ENCODE data around the gene RFX4. TPM values are rescaled to one million over a fixed set of nuclear protein-coding genes. Genes with fewer than 3 reads are reported as not detected.

RFX4 gene
- total and polyA plus RNA-seq, 10 of the 15 experiments (the other 5 are each of a cell fraction or from before 2014, with no cell fraction given): 0.02 to 0.23 TPM; not detected in 8

DNA sequence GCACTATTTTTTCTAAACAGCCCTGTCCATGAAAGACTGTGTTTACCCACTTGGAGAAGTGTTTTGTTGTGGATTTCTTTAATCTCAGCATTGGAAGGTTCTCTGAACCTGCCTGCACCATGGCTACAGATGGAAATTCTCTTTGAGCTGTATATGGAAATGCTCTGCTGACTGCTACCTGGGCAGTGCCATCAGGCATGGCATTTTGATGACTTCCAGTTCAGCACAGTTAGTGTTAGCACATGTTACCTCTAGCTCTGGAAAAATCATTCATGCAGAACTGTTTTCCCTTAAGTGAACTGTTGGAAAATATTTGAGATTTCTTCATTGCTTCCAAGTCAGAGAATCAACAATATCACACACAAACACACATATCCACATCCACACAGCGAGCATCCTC is 139.1 kb downstream of the RFX4 start:
- no peak for TF ChIP-seq ASH2L (IDR thresholded peaks at IDR 0.05; ENCODE audit: borderline replicate concordance, low read depth)
- TF ChIP-seq SIX5 (IDR thresholded peaks at IDR 0.05; ENCODE audit: low read depth, low read length, severe bottlenecking): no peak
- TF ChIP-seq CREB1 (IDR thresholded peaks at IDR 0.05; ENCODE audit: low read depth): no peak
- no peak for TF ChIP-seq MEF2B (IDR thresholded peaks at IDR 0.05; ENCODE audit: partially characterized antibody, poor library complexity, severe bottlenecking)
- TF ChIP-seq ZNF207 (IDR thresholded peaks at IDR 0.05; ENCODE audit: borderline replicate concordance): no peak
- TF ChIP-seq KLF5 (IDR thresholded peaks at IDR 0.05; ENCODE audit: partially characterized antibody): no peak
- TF ChIP-seq CTCF (IDR thresholded peaks at IDR 0.05 in 2 of 3, conservative IDR thresholded peaks at IDR 0.05 in 1 of 3; ENCODE audit: control insufficient read depth in 2 of 3, extremely low read depth in 1 of 3, insufficient read depth in 1 of 3, low read depth in 3 of 3, low read length in 3 of 3): no peak
- TF ChIP-seq, protein P1, sequence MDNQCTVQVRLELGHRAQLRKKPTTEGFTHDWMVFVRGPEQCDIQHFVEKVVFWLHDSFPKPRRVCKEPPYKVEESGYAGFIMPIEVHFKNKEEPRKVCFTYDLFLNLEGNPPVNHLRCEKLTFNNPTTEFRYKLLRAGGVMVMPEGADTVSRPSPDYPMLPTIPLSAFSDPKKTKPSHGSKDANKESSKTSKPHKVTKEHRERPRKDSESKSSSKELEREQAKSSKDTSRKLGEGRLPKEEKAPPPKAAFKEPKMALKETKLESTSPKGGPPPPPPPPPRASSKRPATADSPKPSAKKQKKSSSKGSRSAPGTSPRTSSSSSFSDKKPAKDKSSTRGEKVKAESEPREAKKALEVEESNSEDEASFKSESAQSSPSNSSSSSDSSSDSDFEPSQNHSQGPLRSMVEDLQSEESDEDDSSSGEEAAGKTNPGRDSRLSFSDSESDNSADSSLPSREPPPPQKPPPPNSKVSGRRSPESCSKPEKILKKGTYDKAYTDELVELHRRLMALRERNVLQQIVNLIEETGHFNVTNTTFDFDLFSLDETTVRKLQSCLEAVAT (IDR thresholded peaks at IDR 0.05): no peak
- TF ChIP-seq ATF7 (IDR thresholded peaks at IDR 0.05; ENCODE audit: low read depth): no peak
- TF ChIP-seq SMAD1 (IDR thresholded peaks at IDR 0.05; ENCODE audit: low read depth, partially characterized antibody): no peak
- TF ChIP-seq HDGF (IDR thresholded peaks at IDR 0.05): no peak
- TF ChIP-seq TCF7 (IDR thresholded peaks at IDR 0.05; ENCODE audit: borderline replicate concordance): no peak
- TF ChIP-seq SRF (IDR thresholded peaks at IDR 0.05; ENCODE audit: low read depth in 2 of 2, low read length in 2 of 2): no peak
- no peak for TF ChIP-seq HSF1 (IDR thresholded peaks at IDR 0.05; ENCODE audit: low read depth, low read length)
- TF ChIP-seq SUZ12 (IDR thresholded peaks at IDR 0.05; ENCODE audit: unreplicated experiment): no peak
- no peak for TF ChIP-seq DPF2 (IDR thresholded peaks at IDR 0.05)
- no peak for TF ChIP-seq EZH2 (IDR thresholded peaks at IDR 0.05; ENCODE audit: borderline replicate concordance, control insufficient read depth, low read depth, low read length)
- no peak for TF ChIP-seq IKZF1 (conservative IDR thresholded peaks at IDR 0.05)
- no peak for TF ChIP-seq TCF3 (IDR thresholded peaks at IDR 0.05; ENCODE audit: borderline replicate concordance, insufficient read depth, low read depth, low read length)
- TF ChIP-seq RB1 (IDR thresholded peaks at IDR 0.05; ENCODE audit: borderline replicate concordance): no peak
- in situ Hi-C loops (cut with MboI) (no loop called here), intact Hi-C loops (cut with micrococcal nuclease; ENCODE audit: unreplicated experiment) (no loop called here)
- Histone ChIP-seq H2AFZ (ENCODE audit: control insufficient read depth, low read depth, low read length) (no peak overlapping the region), H3K27ac (ENCODE audit: control insufficient read depth, insufficient read depth) (no peak overlapping the region), H3K9ac (ENCODE audit: control insufficient read depth, insufficient read depth, low read length) (no peak overlapping the region), H4K20me1 (ENCODE audit: control insufficient read depth, insufficient read depth) (no peaks in the 10 kb centered on the region), H3K4me1 (ENCODE audit: control insufficient read depth, insufficient read depth, low read length) (no peaks in the 10 kb centered on the region), H3K9me3 (replicated peaks; ENCODE audit: control insufficient read depth, insufficient read depth, low read length) (no peaks in the 10 kb centered on the region), H3K4me2 (ENCODE audit: control insufficient read depth, insufficient read depth) (no peak overlapping the region), H3K4me3 (no peak overlapping the region), H3K79me2 (ENCODE audit: control insufficient read depth, insufficient read depth, low read length) (no peaks in the 10 kb centered on the region), H3K27me3 (replicated peaks in 1 of 2; ENCODE audit: control insufficient read depth in 2 of 2, insufficient read depth in 2 of 2, low read length in 1 of 2) (no peaks in the 10 kb centered on the region; a peak in 2 of 4 replicates), H3K36me3 (ENCODE audit: control insufficient read depth in 2 of 2, insufficient read depth in 2 of 2, low read length in 1 of 2) (no peaks in the 10 kb centered on the region)
- BruUV-seq (replicated peaks): no TSS peak
- DNase-seq (ENCODE audit: low read depth, low spot score) (no peak), ATAC-seq (no peak), FAIRE-seq (peak; percentile 13)
- POLR2A ChIA-PET: no interaction called here
- SMC1A ChIA-PET (ENCODE audit: uncharacterized antibody, unreplicated experiment): interaction anchor here (0.6 kb wide), 1 partner anchor 308 kb away, joined by 3 read pairs; no protein-coding TSS in a partner anchor
- CTCF ChIA-PET: no interaction called here
- 89% methylated on average over 1 of the region's 1 CpG for WGBS (ENCODE audit: insufficient coverage, insufficient replicate concordance, low lambda C conversion rate, missing lambda C conversion rate)
- RAD21 ChIA-PET (ENCODE audit: unreplicated experiment): no interaction called here

All from GM12878 (cell line).